CD4-positive, alpha-beta T cell treated with Interleukin-17A for 1 hour (primary cell): ENCODE data around the gene TMEM14C.

Source experiments
- DNase-seq: peaks from one replicate; pipeline ENCODE4 v3.0.0-alpha.2; 2020

TMEM14C gene

DNA sequence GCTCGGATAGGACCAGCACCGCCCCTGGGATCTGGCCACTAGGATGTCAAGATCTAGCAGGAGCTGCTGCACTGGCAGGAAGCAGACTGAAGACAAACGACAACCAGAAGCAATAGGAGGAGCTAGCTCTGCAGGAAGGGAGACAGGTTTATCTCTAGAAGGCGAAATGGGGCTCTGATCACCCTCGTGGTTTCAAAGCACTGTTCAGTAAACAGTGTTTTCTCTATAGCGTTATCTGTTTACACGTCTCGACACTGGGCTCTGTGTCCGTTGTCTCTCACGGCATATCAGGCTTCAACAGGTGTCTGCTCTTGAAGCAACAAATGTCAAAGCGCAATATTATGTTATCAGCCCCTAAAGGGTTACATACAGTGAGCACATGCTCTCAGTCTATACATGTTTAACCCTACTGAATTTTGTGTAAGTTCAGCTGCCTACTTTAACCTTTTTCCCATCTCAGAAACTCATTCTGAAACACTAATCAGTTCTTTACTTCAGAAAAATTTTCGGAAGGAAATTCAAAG is 48.6 kb downstream of the TMEM14C start:
- no peak for DNase-seq

DNA sequence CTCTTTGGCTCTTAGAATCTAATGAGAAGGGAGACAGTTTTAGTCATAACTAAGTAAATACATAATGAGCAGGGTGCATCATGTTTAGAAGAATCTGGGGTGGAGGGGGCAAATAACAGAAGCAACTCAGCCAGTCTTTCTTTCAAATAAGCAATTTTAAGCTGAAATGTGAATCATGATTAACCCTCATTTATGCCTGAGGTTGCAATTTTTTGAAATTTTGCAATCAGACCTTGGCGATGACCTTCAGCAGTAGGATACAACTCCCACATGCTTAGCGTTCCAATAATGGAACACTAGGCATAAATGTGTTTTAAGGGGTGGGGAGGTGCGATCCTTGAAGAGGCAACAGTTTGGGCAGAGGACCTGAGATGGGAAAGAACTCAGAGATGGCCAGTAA is 55.4 kb downstream of the TMEM14C start:
- DNase-seq = no peak

DNA sequence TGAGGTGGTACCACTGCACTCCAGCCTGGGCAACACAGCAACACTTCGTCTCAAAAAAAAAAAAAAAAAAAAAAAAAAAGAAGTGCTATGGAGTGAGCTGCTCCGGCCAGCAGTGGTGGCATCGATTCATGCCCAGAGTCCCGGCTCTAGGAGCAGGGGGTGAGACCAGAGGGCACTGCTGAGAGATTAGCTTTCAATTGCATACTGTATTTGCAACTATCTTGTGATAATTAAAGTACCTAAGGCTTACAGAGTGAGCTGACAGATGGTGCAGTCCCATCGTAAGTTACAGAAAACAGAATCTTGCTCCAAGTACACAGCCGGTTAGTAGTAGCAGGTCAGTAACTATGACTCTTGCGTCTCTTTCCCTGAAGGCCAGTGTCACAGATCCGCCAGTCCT is 56.2 kb downstream of the TMEM14C start:
- DNase-seq = no peak
